NOMO-1 (cell line): ENCODE data around the gene HOXD12.

Experiments used
- DNase-seq, 2 experiments: peaks; one replicate each; lab custom pipeline; 2025; ENCODE audit not compliant: unreplicated experiment in 2 of 2; lab: John Stamatoyannopoulos, UW

HOXD12 gene

DNA sequence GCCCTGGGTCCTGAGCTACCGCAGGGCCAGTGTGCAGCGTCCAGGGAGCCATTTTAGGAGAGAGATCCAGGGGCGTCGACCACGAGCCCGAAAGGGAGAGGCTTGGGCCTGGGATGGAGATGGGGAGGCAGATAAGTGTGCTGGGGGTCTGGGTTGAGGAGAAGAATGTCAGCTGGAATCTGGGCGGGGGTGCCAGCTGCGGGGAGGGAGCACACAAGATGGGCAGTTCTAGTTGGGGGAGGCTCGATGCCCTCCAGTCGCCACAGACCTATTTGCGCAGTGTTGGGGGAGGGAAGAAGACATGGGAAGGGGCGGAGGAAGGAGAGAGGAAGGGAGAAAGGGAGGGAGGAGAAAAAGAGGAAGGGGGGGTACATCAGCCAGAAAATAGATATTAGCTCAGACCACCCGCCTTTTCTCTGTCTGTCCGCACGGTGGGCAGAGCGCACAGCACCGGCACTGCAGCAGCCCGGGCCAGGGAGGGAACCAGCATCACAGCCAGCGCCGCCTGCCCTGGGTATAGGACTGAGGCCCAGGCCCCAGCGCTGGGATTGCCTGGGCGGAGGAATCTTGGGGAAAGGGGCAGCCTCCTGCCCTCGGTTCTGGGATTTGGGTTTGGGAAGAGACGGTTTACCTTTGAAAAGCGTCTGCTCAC is 5.6 kb downstream of the HOXD12 start:
- DNase-seq: no peak

DNA sequence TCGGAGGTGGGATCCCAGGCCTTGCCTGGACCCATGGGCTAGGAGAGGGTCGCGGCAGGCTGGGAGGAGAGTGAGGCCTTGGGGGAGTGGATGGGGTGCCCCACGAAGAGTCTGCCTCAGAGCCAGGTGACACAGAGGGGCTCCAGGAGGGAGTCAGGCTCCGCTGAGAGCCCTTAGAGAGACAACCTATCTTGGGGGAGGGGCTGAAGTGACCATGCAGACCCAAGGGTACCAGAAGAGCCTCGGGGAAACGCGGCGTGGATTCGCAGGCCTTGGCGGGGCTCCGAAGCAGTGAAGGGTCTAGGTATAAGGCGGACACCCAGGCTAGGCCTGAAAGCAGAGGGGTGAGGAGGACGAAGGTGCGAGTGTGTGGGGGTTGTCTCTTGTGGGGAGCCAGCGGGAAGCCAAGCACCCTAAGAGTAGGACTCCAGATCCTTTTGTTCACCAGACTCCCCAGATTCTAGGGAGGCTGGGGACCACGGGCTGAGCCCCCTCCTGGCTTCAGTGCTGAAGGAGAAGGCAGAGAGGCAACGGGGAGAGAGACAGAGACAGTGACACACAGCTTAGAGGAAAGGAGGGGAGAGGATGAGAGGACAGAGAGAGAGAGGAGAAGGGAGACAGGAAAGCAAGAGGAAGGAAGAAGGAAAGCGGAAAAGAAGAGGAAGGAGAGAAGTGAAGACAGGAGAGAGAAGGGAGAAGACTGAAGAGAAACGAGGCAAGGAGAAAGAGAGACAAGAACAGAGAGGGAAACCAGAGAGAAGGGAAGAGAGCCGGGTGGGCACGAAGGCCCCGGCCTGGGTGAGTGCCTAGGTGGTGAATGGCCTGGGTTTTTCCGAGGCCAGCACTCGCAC is 6.4 kb downstream of the HOXD12 start:
- DNase-seq: no peak

DNA sequence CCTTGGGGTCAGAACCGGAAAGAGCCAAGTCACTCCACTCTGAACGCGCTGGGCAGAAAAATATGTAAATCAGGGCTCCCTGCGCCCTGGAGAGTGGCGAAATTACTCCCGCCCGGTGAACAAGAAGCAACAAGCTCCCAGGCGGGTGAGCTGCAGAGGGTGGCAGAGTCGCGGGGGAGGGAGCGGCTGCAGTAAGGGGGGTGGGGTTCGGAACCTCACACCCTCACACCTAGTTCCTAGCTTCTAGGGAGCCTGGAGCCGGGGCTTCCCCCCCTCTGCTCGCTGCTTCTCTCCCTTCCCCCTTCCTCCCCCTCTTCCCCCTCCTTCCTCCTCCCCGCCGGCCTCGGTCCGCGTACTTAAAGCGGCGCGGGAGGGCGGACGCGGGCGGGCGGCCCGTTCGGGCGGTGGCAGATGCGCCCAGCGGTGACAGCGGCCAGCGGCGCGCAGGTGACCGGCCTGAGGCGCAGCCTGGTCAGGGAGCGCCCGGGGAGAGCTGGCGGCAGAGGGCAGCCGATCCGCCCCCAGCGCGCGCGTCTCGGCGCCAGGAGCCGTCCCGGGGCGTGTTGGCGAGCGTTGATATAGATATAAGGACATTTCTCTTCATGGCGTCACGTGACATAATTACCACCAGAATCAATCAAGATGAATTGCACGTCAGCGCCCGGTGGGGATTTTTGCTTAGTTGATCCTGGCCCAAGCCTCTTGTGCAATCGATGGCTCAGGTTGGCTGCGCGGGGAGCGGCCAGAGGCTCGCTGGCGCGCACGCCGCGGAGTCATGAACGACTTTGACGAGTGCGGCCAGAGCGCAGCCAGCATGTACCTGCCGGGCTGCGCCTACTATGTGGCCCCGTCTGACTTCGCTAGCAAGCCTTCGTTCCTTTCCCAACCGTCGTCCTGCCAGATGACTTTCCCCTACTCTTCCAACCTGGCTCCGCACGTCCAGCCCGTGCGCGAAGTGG is 7.3 kb downstream of the HOXD12 start, which contains the start of gene HOXD11:
Gene HOXD11 (plus strand): TSS at position 700 of the 959 bp plus-strand sequence. CDS start 76 bp downstream, at position 776.
- no peak for DNase-seq

DNA sequence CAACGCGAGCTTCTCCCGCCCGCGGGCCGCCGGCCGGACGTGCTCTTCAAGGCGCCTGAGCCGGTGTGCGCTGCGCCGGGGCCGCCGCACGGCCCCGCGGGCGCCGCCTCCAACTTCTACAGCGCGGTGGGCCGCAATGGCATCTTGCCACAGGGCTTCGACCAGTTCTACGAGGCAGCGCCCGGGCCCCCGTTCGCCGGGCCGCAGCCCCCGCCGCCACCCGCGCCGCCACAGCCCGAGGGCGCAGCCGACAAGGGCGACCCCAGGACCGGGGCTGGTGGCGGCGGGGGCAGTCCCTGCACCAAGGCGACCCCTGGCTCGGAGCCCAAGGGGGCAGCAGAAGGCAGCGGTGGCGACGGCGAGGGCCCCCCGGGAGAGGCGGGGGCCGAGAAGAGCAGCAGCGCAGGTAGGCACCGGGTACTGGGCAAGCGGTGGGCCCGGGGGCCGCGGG is 8.2 kb downstream of the HOXD12 start:
- DNase-seq: no peak

DNA sequence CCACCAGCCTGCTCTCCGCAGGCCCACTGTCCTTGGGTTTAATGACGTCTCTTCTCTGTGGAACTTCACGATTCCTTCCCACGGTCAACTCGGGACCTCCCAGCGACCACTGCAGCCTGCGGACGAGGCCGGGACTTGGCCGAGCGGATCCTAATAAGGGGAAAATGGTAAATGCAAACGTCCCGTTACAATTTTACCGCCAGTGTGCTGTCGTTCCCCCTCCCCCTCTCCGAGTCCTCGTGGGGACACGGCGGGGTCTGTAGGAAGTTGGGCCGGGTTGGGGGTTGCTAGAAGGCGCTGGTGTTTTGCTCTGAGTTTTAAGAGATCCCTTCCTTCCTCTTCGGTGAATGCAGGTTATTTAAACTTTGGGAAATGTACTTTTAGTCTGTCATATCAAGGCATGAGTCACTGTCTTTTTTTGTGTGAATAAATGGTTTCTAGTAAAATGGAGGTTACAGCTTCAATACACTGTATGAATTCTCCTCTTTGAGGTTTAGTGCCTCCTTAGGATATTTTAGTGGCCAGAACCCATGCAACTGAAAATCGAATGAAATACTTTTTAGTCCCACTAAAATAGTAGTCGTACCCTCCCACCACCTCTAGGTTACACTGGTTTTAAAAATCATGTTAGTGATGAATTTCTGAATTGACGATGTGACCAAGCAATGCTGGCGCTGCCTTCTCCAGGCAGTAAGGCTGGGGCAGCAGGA is 9.8 kb downstream of the HOXD12 start:
- DNase-seq: no peak

DNA sequence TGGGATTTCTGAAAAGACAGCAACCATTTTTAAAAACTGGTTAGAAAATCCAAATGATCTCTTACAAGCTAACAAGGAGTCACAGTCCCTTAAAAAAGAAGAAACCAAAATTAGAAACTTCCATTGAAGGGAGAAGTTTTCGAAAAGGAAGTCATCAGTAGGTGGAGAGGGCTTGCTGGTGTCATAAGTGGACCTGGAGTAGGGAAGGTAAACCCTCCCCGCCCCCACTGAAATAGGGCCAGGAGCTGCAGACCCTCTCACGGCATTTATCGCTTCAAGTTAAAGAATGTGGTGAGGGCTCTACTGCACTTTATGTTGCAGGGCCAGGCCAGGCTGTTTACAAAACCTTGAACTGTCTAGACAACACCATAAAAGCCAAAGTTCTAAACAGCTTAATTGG is 10.4 kb downstream of the HOXD12 start:
- DNase-seq: no peak

DNA sequence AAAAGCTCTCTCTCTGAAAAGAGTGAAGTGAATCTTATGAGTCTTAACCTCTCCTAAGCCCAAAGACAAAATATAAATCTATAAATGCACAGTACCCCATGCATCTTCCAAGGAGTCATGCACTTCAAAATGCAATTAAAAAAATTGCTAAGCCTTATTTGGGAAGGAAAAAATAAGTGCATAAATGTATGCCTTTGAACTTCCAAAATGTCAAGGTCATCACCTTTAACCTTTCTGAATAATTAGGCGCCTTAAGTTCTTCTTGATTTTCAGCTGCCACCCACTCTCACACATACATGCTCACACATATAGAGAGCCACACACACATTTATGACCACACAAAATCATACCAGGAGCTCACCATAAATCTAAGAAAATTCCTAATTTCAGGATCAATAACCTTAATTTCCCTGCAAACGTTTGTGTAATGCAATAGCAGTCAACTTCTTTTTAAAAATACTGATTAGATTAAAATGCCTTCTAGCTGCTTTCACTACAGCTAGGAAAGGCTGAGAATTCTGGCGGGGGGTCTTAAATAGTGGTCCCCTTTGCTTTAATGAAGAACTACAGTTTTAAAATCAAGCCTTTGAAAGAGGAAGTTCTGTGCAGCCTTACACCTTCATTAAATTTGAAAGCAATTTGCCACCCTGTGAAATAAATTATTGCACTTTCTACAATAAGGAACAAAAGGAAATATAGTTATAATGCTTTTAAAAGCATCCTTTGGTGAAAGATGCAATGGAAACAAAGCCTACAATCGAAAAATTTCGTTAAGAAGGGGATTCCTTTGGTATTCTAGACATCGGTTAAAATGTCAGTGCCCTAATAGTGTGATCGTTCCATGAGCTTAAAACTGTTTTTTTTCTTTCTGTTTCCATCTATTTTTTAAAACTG is 11.1 kb downstream of the HOXD12 start:
- no peak for DNase-seq

DNA sequence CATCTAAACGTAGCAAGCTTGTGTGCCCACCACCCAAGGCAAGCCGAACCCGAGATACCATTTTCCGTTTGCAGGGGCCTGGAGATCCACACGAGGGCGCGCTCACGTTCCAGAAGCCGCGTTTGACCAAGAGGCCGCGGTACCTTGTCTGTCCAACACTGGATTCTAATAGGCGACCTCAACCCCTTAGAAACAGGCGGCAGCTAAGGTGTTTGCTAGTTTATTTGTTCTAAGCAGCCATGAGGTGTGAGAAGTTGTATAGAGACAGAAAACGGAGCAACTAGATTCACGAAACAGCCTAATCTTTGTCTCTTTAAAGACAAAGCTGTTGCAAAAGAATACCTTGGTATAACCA is 11.7 kb downstream of the HOXD12 start:
- DNase-seq: no peak

DNA sequence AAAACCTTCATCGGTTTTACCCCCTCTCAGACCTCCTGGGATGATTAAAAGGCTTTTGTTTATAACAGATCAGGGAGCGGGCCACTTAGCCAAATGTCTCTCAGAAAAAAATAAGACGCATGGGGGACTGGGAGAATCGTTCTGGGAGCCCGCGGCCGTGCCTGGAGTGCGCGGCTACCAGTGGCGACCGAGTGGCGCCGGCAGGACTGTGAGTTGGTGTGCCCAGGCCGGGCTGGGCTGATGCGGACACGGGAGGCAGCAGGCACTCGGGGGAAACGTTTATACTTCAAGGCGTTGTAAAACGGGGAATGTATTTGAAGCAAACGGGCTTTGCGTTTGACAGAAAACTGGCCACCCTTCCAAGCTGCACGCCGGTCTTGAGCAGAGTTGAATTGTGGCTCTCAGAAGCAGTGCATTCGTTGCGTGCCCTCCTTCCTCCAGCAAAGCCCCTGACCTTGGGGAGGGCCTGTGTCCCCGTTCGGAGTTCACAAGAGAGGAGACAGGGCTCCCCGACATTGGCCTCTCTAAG is 12.3 kb downstream of the HOXD12 start:
- no peak for DNase-seq

DNA sequence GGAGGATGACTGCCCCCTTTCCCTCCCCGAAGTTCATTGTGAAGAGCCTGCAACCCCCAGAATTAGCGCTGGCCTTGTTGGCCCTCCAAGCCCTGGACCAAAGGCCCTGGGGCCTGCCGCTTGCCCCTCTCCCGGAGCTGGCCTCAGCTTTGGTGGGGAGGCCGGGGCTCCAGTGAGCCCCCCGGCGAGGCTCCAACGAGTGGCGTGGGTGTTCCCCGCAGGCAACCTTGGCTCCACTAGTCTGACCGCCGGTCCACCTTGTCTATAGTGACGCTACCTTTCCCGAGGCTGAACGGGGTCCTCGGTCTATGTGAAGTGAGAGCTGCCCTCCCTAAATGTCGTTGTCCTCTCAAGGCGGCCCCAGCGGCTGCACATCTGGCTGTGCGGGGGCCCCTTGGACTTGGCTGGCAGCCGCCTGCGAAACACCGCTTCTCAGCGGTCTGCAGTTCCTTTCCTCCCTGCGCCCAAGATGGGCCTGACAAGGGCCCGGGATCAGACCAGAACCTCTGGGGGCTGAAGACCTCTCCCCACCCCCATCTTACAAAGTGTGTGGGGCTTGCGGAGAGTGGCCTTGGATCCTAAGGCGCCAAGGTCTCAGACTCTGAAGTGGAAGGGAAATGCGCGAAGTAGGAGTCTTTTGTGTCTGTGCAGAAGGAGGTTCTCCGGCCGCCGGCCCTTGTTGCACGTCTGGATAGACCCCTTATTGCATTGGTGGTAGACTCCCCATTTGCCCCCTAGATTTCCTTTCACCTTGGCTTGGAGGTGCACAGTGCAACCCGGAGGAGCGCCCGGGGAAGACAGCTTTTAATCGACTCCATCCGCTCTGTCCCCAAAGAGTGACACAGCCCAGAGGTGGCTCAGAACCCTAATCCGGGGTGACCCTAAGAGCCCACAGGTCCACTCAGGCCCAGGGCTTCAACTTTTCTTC is 13.0 kb downstream of the HOXD12 start:
- DNase-seq: no peak

DNA sequence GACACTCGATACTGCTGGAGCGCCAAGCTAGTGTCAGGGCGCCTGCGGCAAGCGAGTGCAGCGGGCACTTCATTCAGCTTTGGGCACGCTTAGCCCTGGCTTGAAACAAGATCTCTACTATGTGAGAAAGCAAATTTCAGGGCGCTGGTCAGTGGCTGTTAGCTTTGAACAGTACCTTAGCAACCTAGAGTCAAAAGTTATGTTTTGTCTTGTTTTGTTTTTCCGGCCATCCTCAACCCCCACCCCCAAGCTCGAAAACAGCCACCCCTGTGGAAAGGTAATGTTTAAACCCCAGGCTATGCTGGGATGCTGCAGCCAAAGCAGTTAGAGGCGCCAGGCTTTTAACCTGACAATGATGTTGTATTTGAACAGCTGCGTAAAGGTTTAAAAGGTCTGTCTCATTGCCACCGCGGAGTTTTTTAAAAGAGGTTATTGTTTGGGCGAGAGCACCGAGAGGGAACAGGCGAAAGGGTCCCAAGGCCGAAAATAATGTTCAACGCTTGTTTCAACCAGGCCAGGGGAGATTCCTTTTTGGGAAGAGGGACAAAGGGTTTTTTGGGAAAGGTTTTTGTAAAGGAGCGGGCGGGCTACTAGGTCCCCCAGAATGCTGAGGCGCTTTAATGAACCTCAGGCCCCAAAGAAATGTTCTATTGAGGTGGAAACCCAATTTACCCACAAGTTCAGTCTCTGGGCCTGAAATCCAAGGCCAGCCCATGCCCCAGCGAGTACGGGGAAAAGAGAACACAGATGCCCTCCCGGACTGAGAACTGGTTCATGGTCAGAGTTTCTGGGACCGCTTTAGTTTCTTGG is 14.7 kb downstream of the HOXD12 start:
- DNase-seq: no peak

DNA sequence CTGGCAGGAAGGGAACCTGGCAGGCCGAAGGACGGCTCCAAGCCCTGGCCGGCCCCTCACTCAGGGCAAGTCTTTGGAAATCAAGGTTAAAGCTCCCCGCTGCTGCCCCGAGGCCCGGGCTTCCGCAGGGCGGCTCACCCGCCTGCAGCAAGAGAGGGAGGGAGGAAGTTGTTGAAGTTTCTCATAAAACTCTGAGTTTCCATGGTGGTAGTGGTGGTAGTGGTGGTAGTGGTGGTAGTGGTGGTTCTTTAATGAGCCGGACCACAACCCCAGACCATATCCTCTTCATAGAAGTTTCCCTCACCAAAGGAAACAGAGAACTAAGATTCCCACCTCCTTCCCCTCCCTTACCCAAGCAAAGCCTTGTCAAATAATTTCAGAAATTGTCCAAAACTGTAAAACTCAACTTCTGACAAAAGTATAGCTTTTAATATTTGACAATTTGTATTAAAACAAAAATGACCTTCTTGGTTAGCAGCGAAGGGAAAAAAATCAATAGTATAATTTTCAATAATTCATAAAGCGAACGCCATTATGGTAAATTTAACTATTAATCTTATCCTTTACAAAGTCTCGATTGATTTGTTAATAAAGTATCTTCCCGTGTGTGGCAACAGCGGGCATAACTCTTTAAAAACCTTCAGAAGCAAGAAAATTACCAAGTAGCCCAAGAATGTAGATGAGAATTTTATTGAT is 15.5 kb downstream of the HOXD12 start:
- no peak for DNase-seq

DNA sequence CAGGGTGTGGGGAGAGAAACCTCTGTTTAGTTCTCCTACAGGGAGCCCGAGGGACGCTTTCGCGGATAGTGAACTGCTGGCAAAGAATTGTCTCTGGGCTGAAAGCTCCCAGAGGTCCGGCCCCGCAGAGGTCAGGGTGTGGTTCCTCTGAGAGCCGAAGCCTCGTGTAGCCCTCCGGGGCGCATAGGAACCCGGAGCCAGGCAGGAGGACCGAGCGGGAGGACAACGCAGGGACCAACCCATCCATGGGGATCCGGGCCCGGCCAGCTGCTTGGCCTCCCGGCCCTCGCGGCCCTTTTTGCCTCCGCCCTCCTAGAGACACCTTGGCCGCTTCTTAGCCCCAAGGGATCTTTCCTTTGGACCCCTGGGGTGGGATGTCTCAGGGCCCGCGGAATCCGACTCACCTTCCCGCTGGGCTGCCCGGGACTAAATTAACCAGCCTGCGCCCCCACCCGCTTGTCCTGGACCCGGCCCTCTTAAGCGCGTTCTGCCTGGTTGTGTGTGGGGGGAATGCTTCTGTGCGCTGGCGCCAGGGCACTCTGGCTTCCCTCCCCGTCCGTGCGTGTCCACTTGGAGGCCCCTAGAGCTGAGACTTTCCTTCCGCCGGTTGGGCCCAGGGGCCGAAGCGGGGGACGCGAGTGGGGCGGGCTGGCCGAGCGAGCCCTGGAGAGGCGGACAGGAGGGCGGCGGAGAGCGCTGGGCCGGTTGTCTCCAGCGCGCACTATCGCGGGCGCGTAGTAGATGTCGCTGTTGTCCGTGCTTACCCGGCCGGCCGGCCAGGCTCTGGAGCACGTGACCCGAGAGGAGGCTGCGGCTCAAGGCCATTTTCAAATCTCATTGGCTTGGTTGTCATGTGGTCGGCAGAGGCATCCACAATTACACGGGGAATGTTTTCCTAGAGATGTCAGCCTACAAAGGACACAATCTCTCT is 16.6 kb downstream of the HOXD12 start, which contains the start of gene HOXD10:
Gene HOXD10 (plus strand): TSS at position 896 of the 931 bp plus-strand sequence. CDS start 56 bp downstream, outside the sequence.
- DNase-seq: no peak

DNA sequence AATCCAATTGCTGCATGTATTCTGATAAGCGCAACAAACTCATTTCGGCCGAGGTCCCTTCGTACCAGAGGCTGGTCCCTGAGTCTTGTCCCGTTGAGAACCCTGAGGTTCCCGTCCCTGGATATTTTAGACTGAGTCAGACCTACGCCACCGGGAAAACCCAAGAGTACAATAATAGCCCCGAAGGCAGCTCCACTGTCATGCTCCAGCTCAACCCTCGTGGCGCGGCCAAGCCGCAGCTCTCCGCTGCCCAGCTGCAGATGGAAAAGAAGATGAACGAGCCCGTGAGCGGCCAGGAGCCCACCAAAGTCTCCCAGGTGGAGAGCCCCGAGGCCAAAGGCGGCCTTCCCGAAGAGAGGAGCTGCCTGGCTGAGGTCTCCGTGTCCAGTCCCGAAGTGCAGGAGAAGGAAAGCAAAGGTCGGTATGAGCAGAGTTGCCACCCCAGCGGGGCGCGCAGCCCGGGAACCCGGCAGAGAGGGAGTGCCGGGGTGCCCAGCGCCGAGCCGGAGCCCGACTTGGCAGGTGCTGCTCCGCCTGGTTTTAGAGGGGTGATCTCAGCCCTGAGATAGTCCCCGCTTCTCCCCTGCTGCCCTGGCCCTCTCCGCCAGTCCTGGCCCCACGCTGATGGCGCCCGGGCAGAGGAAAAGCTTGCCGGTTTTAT is 17.7 kb downstream of the HOXD12 start:
- DNase-seq: no peak

DNA sequence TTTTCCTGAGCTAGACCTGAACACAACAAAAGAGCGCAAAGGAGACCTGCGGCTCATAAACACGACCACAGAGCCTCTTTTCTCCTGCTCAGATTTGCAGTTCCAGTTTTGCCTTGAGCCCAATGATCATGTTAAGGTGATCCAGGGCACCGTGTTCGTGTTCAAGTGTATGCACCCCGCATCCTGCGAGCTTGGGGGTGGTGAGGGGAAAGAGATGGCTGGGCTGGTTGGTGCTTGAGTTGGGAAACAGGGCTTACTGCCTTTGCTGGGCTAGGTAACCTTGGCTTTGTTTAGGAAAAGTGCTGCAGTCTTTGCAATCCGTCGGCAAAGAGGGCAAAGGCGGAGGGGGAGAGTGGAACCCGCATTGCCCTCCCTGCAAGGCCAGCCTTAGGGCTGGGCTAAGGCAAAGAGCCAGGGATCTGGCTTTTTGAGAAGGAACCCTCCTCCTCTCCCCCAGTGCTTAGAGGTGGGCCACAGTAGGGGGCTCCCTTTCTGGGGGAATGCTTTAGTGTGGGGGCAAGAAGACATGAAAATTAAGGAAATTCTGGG is 18.3 kb downstream of the HOXD12 start:
- no peak for DNase-seq
